HepG2 (cell line): ENCODE measurements around the gene ZFAND2B. TPM values are rescaled to one million over a fixed set of nuclear protein-coding genes. Genes with fewer than 3 reads are reported as not detected.

Source experiments
- FOXC1 ChIP-seq: sonication (generic); formaldehyde crosslinking; IDR thresholded peaks from 2 replicates; pipeline ENCODE4 v1.8.0; 2022; ENCODE audit warnings: mild to moderate bottlenecking, missing genetic modification reagents, borderline replicate concordance
- IKZF1 ChIP-seq: fragments of 450-650 bp; IDR thresholded peaks from 2 replicates; pipeline ENCODE4 v1.7.1; 2016
- IRF2 ChIP-seq: IDR thresholded peaks from 2 replicates; pipeline ENCODE4 v1.6.1; 2018; ENCODE audit warnings: missing genetic modification reagents, missing compliant biosample characterization
- KAT2B ChIP-seq: fragments of 150-350 bp; IDR thresholded peaks from 2 replicates; pipeline ENCODE4 v1.6.1; 2014; ENCODE audit warnings: low read depth, low read length, borderline replicate concordance
- NRL ChIP-seq: sonication (generic); formaldehyde crosslinking; IDR thresholded peaks from 2 replicates; pipeline ENCODE4 v1.5.0; 2020; ENCODE audit warnings: missing genetic modification reagents, mild to moderate bottlenecking, moderate library complexity, borderline replicate concordance
- POLR2A ChIP-seq, 2 experiments: IDR thresholded peaks; 2 replicates each; pipeline ENCODE4 v1.6.1; 2011; ENCODE audit warnings: low read depth in 2 of 2, low read length in 2 of 2, mild to moderate bottlenecking in 1 of 2, moderate library complexity in 1 of 2; ENCODE audit not compliant: insufficient read depth in 1 of 2
- SOX13 ChIP-seq, 3 experiments: fragments of 450-650 bp in 1 of 3; sonication (generic) in 1 of 3; formaldehyde crosslinking in 1 of 3; IDR thresholded peaks in 2 of 3; conservative IDR thresholded peaks in 1 of 3; 2 replicates each; pipeline versions ENCODE4 v1.5.0 to v1.6.1; 2016 to 2020; ENCODE audit warnings: antibody characterized with exemption in 1 of 3, mild to moderate bottlenecking in 1 of 3, missing compliant biosample characterization in 1 of 3, missing genetic modification reagents in 1 of 3, moderate library complexity in 1 of 3
- ZNF260 ChIP-seq: sonication (generic); formaldehyde crosslinking; IDR thresholded peaks from 2 replicates; pipeline ENCODE4 v1.4.0; 2020; ENCODE audit warnings: missing genetic modification reagents, low read depth, mild to moderate bottlenecking, borderline replicate concordance
- ZNF317 ChIP-seq: sonication (generic); formaldehyde crosslinking; IDR thresholded peaks from 2 replicates; pipeline ENCODE4 v1.5.0; 2020; ENCODE audit warnings: mild to moderate bottlenecking, missing genetic modification reagents
- polyA plus RNA-seq, 8 experiments: library from polyadenylated mRNA; depleted of rRNA in 3 of 8; stranded (reverse) in 7 of 8; unstranded in 1 of 8; fragments of >200 nt; fragmentation: Illumina TruSeq in 4 of 8; extraction: Trizol in 4 of 8; gene quantifications; 2 replicates each; pipeline versions ENCODE4 v1.2.1 to v1.2.3, GENCODE V29; 2011 to 2016; ENCODE audit warnings: low read depth in 4 of 8, missing spikeins in 1 of 8, mixed read lengths in 1 of 8; ENCODE audit not compliant: insufficient read depth in 1 of 8
- total RNA-seq, 5 experiments: library from RNA; depleted of rRNA; stranded (reverse); fragments of >200 nt; fragmentation: Illumina TruSeq; extraction: Trizol; gene quantifications; 2 replicates each; pipeline ENCODE4 v1.2.3, GENCODE V29; 2016; ENCODE audit warnings: low read depth in 1 of 5
- TF ChIP-seq, protein P1 (sequence below): sonication (generic); formaldehyde crosslinking; IDR thresholded peaks from 2 replicates; pipeline ENCODE4 v1.4.0; 2020; ENCODE audit warnings: missing genetic modification reagents
- TF ChIP-seq, protein P2 (sequence below): sonication (generic); formaldehyde crosslinking; IDR thresholded peaks from 2 replicates; pipeline ENCODE4 v1.5.0; 2020; ENCODE audit warnings: mild to moderate bottlenecking, missing genetic modification reagents, borderline replicate concordance
- TF ChIP-seq, protein P3 (sequence below): sonication (generic); formaldehyde crosslinking; IDR thresholded peaks from 2 replicates; pipeline ENCODE4 v1.5.1; 2020; ENCODE audit warnings: missing genetic modification reagents, mild to moderate bottlenecking, borderline replicate concordance
- TF ChIP-seq, protein P4 (sequence below): sonication (generic); formaldehyde crosslinking; IDR thresholded peaks from 2 replicates; pipeline ENCODE4 v1.4.0; 2020; ENCODE audit warnings: low read depth, mild to moderate bottlenecking, missing genetic modification reagents
- TF ChIP-seq, protein P5 (sequence below): sonication (generic); formaldehyde crosslinking; IDR thresholded peaks from 2 replicates; pipeline ENCODE4 v1.4.0; 2020; ENCODE audit warnings: mild to moderate bottlenecking, low read depth, missing genetic modification reagents

The ZFAND2B gene
- total and polyA plus RNA-seq, 2 of the 13 experiments (the other 11 are each of a cell fraction or from before 2014, with no cell fraction given): 53.3 to 115 TPM

DNA sequence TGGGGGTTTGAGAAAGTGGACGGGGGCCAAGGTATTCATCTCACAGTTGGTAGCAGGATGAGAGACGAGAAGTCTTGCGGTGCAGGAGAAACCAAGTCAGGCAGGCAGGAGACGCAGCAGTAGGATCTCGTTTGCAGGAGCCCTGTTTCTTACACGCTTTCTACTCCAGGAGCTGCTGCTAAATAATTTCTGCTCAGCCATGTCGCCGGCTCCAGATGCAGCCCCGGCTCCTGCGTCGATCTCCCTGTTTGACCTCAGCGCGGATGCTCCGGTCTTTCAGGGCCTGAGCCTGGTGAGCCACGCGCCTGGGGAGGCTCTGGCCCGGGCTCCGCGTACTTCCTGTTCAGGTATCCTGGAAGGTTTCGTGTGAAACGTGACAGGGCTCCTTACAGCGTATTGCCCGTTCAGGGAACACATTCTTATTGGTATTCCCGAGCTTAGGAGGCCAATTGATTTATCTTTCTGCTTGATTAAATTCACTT, 23.5 kb downstream of the ZFAND2B start (continued):
- TF ChIP-seq, protein P1, sequence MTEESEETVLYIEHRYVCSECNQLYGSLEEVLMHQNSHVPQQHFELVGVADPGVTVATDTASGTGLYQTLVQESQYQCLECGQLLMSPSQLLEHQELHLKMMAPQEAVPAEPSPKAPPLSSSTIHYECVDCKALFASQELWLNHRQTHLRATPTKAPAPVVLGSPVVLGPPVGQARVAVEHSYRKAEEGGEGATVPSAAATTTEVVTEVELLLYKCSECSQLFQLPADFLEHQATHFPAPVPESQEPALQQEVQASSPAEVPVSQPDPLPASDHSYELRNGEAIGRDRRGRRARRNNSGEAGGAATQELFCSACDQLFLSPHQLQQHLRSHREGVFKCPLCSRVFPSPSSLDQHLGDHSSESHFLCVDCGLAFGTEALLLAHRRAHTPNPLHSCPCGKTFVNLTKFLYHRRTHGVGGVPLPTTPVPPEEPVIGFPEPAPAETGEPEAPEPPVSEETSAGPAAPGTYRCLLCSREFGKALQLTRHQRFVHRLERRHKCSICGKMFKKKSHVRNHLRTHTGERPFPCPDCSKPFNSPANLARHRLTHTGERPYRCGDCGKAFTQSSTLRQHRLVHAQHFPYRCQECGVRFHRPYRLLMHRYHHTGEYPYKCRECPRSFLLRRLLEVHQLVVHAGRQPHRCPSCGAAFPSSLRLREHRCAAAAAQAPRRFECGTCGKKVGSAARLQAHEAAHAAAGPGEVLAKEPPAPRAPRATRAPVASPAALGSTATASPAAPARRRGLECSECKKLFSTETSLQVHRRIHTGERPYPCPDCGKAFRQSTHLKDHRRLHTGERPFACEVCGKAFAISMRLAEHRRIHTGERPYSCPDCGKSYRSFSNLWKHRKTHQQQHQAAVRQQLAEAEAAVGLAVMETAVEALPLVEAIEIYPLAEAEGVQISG (CRISPR knock-in tag): no peak; the same call in none of the 2 replicates
- 0 out of 2 replicates have a peak, but pooled peaks have one; percentile 6 for TF ChIP-seq NRL (CRISPR knock-in tag)
- TF ChIP-seq SOX13 (IDR thresholded peaks at IDR 0.05): no peak
- TF ChIP-seq SOX13 (CRISPR knock-in tag; conservative IDR thresholded peaks at IDR 0.05 in 1 of 2, IDR thresholded peaks at IDR 0.05 in 1 of 2): 0 out of 4 replicates have a peak, but pooled peaks of 1 of the 2 experiments have one; percentile 6
- TF ChIP-seq ZNF317: no peak
- TF ChIP-seq, protein P2, sequence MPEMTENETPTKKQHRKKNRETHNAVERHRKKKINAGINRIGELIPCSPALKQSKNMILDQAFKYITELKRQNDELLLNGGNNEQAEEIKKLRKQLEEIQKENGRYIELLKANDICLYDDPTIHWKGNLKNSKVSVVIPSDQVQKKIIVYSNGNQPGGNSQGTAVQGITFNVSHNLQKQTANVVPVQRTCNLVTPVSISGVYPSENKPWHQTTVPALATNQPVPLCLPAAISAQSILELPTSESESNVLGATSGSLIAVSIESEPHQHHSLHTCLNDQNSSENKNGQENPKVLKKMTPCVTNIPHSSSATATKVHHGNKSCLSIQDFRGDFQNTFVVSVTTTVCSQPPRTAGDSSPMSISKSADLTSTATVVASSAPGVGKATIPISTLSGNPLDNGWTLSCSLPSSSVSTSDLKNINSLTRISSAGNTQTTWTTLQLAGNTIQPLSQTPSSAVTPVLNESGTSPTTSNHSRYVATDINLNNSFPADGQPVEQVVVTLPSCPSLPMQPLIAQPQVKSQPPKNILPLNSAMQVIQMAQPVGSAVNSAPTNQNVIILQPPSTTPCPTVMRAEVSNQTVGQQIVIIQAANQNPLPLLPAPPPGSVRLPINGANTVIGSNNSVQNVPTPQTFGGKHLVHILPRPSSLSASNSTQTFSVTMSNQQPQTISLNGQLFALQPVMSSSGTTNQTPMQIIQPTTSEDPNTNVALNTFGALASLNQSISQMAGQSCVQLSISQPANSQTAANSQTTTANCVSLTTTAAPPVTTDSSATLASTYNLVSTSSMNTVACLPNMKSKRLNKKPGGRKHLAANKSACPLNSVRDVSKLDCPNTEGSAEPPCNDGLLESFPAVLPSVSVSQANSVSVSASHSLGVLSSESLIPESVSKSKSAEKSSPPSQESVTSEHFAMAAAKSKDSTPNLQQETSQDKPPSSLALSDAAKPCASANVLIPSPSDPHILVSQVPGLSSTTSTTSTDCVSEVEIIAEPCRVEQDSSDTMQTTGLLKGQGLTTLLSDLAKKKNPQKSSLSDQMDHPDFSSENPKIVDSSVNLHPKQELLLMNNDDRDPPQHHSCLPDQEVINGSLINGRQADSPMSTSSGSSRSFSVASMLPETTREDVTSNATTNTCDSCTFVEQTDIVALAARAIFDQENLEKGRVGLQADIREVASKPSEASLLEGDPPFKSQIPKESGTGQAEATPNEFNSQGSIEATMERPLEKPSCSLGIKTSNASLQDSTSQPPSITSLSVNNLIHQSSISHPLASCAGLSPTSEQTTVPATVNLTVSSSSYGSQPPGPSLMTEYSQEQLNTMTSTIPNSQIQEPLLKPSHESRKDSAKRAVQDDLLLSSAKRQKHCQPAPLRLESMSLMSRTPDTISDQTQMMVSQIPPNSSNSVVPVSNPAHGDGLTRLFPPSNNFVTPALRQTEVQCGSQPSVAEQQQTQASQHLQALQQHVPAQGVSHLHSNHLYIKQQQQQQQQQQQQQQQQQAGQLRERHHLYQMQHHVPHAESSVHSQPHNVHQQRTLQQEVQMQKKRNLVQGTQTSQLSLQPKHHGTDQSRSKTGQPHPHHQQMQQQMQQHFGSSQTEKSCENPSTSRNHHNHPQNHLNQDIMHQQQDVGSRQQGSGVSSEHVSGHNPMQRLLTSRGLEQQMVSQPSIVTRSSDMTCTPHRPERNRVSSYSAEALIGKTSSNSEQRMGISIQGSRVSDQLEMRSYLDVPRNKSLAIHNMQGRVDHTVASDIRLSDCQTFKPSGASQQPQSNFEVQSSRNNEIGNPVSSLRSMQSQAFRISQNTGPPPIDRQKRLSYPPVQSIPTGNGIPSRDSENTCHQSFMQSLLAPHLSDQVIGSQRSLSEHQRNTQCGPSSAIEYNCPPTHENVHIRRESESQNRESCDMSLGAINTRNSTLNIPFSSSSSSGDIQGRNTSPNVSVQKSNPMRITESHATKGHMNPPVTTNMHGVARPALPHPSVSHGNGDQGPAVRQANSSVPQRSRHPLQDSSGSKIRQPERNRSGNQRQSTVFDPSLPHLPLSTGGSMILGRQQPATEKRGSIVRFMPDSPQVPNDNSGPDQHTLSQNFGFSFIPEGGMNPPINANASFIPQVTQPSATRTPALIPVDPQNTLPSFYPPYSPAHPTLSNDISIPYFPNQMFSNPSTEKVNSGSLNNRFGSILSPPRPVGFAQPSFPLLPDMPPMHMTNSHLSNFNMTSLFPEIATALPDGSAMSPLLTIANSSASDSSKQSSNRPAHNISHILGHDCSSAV (CRISPR knock-in tag): 0 out of 2 replicates have a peak, but pooled peaks have one; percentile 17
- no peak for TF ChIP-seq KAT2B
- no peak for TF ChIP-seq FOXC1 (CRISPR knock-in tag)
- TF ChIP-seq IKZF1: no peak
- TF ChIP-seq, protein P3, sequence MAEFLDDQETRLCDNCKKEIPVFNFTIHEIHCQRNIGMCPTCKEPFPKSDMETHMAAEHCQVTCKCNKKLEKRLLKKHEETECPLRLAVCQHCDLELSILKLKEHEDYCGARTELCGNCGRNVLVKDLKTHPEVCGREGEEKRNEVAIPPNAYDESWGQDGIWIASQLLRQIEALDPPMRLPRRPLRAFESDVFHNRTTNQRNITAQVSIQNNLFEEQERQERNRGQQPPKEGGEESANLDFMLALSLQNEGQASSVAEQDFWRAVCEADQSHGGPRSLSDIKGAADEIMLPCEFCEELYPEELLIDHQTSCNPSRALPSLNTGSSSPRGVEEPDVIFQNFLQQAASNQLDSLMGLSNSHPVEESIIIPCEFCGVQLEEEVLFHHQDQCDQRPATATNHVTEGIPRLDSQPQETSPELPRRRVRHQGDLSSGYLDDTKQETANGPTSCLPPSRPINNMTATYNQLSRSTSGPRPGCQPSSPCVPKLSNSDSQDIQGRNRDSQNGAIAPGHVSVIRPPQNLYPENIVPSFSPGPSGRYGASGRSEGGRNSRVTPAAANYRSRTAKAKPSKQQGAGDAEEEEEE (CRISPR knock-in tag): no peak
- TF ChIP-seq, protein P4, sequence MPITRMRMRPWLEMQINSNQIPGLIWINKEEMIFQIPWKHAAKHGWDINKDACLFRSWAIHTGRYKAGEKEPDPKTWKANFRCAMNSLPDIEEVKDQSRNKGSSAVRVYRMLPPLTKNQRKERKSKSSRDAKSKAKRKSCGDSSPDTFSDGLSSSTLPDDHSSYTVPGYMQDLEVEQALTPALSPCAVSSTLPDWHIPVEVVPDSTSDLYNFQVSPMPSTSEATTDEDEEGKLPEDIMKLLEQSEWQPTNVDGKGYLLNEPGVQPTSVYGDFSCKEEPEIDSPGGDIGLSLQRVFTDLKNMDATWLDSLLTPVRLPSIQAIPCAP (CRISPR knock-in tag): no peak
- TF ChIP-seq POLR2A (IDR thresholded peaks at IDR 0.05; ENCODE audit: insufficient read depth in 1 of 2, low read depth in 2 of 2, low read length in 2 of 2): no peak
- TF ChIP-seq IRF2 (CRISPR knock-in tag): no peak
- no peak for TF ChIP-seq ZNF260 (CRISPR knock-in tag)
- TF ChIP-seq, protein P5, sequence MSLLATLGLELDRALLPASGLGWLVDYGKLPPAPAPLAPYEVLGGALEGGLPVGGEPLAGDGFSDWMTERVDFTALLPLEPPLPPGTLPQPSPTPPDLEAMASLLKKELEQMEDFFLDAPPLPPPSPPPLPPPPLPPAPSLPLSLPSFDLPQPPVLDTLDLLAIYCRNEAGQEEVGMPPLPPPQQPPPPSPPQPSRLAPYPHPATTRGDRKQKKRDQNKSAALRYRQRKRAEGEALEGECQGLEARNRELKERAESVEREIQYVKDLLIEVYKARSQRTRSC (CRISPR knock-in tag): no peak
